Stimulated activated CD8-positive, alpha-beta memory T cell treated with anti-CD3 and anti-CD28 coated beads, Interleukin-12 subunit alpha, Interleukin-12 subunit beta, amount 100 ng/mL, for 24 hours (primary cell): ENCODE data around the gene EXOC1L.

Experiments used
- DNase-seq: peaks from one replicate; pipeline ENCODE4 v3.0.0-alpha.2; 2020; ENCODE audit errors: extremely low read depth

Gene EXOC1L

DNA sequence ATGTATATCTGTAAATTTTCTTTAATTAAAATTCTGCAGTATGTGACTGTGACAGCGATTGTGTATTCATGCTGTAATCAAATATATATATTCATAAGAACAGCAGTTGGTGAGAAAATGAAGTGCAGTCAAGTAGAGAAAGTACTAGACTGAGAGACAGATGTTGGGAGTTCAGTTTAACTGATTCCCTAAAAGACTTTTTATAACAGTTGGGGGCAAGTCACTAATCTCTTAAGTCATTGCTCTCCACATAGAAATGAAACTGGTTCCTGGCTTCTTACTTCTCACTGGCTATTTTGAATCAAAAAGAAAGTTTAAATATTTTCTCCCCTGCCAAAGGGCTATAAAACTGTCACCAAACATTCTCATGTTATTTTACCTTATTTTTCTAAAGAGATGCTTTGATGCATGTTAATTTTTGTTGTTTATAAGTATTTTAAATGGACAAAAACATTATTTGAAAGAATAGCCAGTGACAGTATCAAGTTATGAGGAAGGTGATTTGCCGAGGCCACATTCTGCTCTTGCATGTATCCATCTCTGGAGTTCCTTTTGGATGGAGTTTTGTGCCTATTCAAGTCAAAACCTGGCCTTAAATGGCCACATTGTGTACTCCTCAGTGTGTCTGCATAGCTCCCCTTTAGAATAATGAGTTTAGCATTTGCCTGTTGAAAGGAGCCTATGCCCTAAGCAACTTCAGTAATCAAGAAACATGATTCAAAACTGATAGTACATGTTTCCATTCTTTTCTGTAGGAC lies 64.7 kb downstream of the EXOC1L start:
- no peak for DNase-seq

DNA sequence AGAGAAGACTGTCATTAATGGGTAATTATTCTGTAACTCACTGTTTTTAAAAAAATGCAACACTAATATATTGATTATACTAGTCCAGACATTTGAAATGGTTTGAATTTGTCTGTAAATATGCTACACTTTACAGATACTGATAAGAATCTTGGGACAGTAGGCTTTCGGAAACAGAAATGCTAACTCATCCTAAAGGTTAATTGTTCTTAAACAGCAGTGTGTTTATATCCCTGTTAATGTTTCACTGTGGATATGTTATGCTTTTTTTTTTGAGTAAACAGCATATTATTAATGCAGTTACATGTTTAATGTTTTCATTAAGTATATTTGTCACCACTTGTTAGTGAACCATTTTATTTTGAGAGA lies 65.2 kb downstream of the EXOC1L start:
- no peak for DNase-seq
